Hepatocyte (in vitro differentiated cells): ENCODE measurements around the gene SLC25A3.

Source experiments
- EZH2 ChIP-seq: fragments of 200-600 bp; sonication (generic); IDR thresholded peaks from 2 replicates; pipeline ENCODE4 v1.6.1; 2016; ENCODE audit warnings: antibody characterized with exemption, mild to moderate bottlenecking, borderline replicate concordance
- EZH2phosphoT487 ChIP-seq: fragments of 200-600 bp; sonication (generic); IDR thresholded peaks from one replicate; pipeline ENCODE4 v1.6.1; 2018; ENCODE audit warnings: antibody characterized with exemption, mild to moderate bottlenecking, low read depth, moderate library complexity; ENCODE audit not compliant: unreplicated experiment, severe bottlenecking
- TF ChIP-seq, protein P1 (sequence below): fragments of 200-600 bp; sonication (generic); IDR thresholded peaks from 2 replicates; pipeline ENCODE4 v1.5.1; 2016; ENCODE audit warnings: antibody characterized with exemption, mild to moderate bottlenecking; ENCODE audit not compliant: poor library complexity

DNA sequence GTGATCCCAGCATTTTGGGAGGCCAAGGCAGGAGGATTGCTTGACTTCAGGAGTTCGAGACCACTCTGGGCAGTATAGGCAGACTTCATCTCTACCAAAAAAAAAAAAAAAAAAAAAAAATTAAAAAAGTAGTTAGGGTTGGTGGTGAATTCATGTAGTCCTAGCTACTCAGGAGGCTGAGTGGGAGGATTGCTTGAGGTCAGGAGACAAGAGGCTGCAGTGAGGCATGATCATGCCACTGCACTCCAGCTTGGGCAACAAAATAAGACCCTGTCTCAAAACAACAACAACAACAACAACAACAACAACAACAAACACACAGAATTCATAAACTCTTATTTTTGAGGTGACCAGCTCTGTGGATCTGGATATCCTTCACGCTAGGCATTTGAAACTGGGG lies 17.1 kb downstream of the SLC25A3 start:
- TF ChIP-seq, protein P1, sequence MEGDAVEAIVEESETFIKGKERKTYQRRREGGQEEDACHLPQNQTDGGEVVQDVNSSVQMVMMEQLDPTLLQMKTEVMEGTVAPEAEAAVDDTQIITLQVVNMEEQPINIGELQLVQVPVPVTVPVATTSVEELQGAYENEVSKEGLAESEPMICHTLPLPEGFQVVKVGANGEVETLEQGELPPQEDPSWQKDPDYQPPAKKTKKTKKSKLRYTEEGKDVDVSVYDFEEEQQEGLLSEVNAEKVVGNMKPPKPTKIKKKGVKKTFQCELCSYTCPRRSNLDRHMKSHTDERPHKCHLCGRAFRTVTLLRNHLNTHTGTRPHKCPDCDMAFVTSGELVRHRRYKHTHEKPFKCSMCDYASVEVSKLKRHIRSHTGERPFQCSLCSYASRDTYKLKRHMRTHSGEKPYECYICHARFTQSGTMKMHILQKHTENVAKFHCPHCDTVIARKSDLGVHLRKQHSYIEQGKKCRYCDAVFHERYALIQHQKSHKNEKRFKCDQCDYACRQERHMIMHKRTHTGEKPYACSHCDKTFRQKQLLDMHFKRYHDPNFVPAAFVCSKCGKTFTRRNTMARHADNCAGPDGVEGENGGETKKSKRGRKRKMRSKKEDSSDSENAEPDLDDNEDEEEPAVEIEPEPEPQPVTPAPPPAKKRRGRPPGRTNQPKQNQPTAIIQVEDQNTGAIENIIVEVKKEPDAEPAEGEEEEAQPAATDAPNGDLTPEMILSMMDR: no peak
- TF ChIP-seq EZH2 (no peak), EZH2phosphoT487 (no peak)
